Measurements from ENCODE around the gene GNAT1.

GRCh38 chr3:50172626-50173220 is 18.7 kb upstream of the GNAT1 start:
- TF ChIP-seq, protein P1, sequence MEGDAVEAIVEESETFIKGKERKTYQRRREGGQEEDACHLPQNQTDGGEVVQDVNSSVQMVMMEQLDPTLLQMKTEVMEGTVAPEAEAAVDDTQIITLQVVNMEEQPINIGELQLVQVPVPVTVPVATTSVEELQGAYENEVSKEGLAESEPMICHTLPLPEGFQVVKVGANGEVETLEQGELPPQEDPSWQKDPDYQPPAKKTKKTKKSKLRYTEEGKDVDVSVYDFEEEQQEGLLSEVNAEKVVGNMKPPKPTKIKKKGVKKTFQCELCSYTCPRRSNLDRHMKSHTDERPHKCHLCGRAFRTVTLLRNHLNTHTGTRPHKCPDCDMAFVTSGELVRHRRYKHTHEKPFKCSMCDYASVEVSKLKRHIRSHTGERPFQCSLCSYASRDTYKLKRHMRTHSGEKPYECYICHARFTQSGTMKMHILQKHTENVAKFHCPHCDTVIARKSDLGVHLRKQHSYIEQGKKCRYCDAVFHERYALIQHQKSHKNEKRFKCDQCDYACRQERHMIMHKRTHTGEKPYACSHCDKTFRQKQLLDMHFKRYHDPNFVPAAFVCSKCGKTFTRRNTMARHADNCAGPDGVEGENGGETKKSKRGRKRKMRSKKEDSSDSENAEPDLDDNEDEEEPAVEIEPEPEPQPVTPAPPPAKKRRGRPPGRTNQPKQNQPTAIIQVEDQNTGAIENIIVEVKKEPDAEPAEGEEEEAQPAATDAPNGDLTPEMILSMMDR (IDR thresholded peaks at IDR 0.05) = no peak
- no peak for TF ChIP-seq POLR2A (IDR thresholded peaks at IDR 0.05)

Data from breast epithelium (tissue), 3 donors.